DND-41 (cell line): ENCODE measurements around the gene GPR160.

Experiments used
- ATAC-seq: fragments of 200-7000 bp; cut with Tn5 transposase; 3 replicates; pipeline ENCODE4 v1.9.1; 2021; ENCODE audit warnings: low read depth; ENCODE audit not compliant: insufficient read depth
- DNase-seq: peaks from one replicate; pipeline ENCODE4 v3.0.0-alpha.2; 2020
- H2AFZ ChIP-seq: 2 replicates; pipeline ENCODE4 v1.6.0; 2012; ENCODE audit warnings: low read depth, low read length
- H3K27ac ChIP-seq: 2 replicates; pipeline ENCODE4 v1.5.1; 2012; ENCODE audit warnings: low read length, inconsistent platforms
- H3K27me3 ChIP-seq: fragments of 200-600 bp; sonication (generic); 2 replicates; pipeline ENCODE4 v1.6.0; 2012; ENCODE audit warnings: low read length, mild to moderate bottlenecking, inconsistent platforms; ENCODE audit not compliant: insufficient read depth, poor library complexity
- H3K36me3 ChIP-seq: 2 replicates; pipeline ENCODE4 v1.5.1; 2012; ENCODE audit warnings: low read length, inconsistent platforms; ENCODE audit not compliant: insufficient read depth
- H3K4me1 ChIP-seq: 2 replicates; pipeline ENCODE4 v1.5.1; 2012; ENCODE audit warnings: mild to moderate bottlenecking, low read length; ENCODE audit not compliant: insufficient read depth
- H3K4me2 ChIP-seq: 2 replicates; pipeline ENCODE4 v1.6.0; 2012; ENCODE audit warnings: mild to moderate bottlenecking, moderate library complexity, low read length, inconsistent platforms; ENCODE audit not compliant: insufficient read depth
- H3K4me3 ChIP-seq, 2 experiments: fragments of 200-600 bp in 1 of 2; shearing (Covaris generic) in 1 of 2; 2 replicates each; pipeline ENCODE4 v1.5.1; 2012 to 2016; ENCODE audit warnings: inconsistent platforms in 2 of 2, low read length in 2 of 2, mild to moderate bottlenecking in 2 of 2, low read depth in 1 of 2, moderate library complexity in 1 of 2
- H3K79me2 ChIP-seq: 2 replicates; pipeline ENCODE4 v1.6.0; 2012; ENCODE audit warnings: low read length, inconsistent platforms; ENCODE audit not compliant: insufficient read depth
- H3K9ac ChIP-seq: 2 replicates; pipeline ENCODE4 v1.6.0; 2012; ENCODE audit warnings: low read depth, mild to moderate bottlenecking, inconsistent platforms, low read length, moderate library complexity
- H3K9me3 ChIP-seq: 2 replicates; pipeline ENCODE4 v1.5.1; 2012; ENCODE audit warnings: low read length, moderate library complexity, mild to moderate bottlenecking, inconsistent platforms; ENCODE audit not compliant: insufficient read depth, severe bottlenecking
- H4K20me1 ChIP-seq: 2 replicates; pipeline ENCODE4 v1.6.0; 2012; ENCODE audit warnings: low read length; ENCODE audit not compliant: insufficient read depth
- EZH2 ChIP-seq: IDR thresholded peaks from 3 replicates; pipeline ENCODE4 v1.6.1; 2012; ENCODE audit warnings: borderline replicate concordance, low read depth, mild to moderate bottlenecking, moderate library complexity, low read length, inconsistent platforms; ENCODE audit not compliant: severe bottlenecking
- TF ChIP-seq, protein P1 (sequence below): IDR thresholded peaks from 2 replicates; pipeline ENCODE4 v1.5.1; 2012; ENCODE audit warnings: borderline replicate concordance, low read length, moderate library complexity, mild to moderate bottlenecking; ENCODE audit not compliant: poor library complexity, severe bottlenecking; ENCODE audit errors: extremely low read depth

The GPR160 gene

DNA sequence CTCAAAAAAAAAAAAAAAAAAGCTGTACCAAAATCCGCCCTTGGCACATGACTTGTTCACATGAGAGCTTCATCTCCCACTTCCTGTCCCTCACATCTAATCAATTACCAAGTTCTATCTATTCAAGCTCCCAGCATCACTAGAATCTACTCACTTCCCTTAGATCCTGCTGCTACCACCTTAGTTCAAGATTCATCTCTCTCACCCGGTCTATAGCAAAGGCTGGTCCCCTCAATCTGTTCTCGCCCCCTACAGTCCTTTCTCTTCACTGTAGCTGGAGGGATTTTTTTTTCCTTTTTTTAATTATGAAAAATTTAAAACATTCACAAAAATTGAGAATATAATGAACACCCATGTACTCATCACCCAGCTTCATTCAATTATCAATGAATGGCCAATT is 16.7 kb upstream of the GPR160 start:
- no peak overlapping the region for H3K4me2 ChIP-seq
- no peak for TF ChIP-seq EZH2
- TF ChIP-seq, protein P1, sequence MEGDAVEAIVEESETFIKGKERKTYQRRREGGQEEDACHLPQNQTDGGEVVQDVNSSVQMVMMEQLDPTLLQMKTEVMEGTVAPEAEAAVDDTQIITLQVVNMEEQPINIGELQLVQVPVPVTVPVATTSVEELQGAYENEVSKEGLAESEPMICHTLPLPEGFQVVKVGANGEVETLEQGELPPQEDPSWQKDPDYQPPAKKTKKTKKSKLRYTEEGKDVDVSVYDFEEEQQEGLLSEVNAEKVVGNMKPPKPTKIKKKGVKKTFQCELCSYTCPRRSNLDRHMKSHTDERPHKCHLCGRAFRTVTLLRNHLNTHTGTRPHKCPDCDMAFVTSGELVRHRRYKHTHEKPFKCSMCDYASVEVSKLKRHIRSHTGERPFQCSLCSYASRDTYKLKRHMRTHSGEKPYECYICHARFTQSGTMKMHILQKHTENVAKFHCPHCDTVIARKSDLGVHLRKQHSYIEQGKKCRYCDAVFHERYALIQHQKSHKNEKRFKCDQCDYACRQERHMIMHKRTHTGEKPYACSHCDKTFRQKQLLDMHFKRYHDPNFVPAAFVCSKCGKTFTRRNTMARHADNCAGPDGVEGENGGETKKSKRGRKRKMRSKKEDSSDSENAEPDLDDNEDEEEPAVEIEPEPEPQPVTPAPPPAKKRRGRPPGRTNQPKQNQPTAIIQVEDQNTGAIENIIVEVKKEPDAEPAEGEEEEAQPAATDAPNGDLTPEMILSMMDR, result peak; percentile 32

DNA sequence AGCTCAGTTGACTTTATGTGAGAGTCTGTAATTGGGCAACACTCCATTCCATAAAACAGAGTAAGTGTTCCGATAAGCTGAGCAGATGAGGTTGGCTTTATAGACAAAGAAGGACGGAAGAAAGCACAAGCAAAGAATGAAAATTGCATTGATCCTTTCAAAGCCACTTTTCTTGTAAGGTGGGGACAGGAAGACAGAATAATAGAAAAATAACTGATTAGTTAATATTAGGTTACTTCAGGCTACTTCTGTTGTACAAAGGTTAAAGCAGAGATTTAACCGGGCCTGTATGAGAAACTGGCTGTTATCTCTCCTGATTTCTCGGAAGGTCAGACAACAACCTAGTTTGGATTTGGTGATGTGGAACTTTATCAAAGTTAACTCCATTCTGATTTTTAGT is 15.5 kb upstream of the GPR160 start:
- no peak overlapping the region for H3K4me2 ChIP-seq
- no peaks in the 10 kb centered on the region for H4K20me1 ChIP-seq
- no peak overlapping the region for H2AFZ ChIP-seq
- H3K4me1 ChIP-seq, result peaks cover 3% of the 10 kb centered on the region
- H3K9me3 ChIP-seq, result no peaks in the 10 kb centered on the region
- no peaks in the 10 kb centered on the region for H3K79me2 ChIP-seq
- H3K27me3 ChIP-seq, result no peaks in the 10 kb centered on the region
- no peak overlapping the region for H3K27ac ChIP-seq
- no peak for ATAC-seq
- no peak for DNase-seq
- no peak overlapping the region for H3K9ac ChIP-seq
- TF ChIP-seq, protein P1, result no peak
- no peak for TF ChIP-seq EZH2
- no peaks in the 10 kb centered on the region for H3K36me3 ChIP-seq
- no peak overlapping the region for H3K4me3 ChIP-seq

More for the DNA sequence above, 16.7 kb upstream of the GPR160 start:
- no peaks in the 10 kb centered on the region for H4K20me1 ChIP-seq
- no peaks in the 10 kb centered on the region for H3K36me3 ChIP-seq
- H3K9me3 ChIP-seq, result no peaks in the 10 kb centered on the region
- no peaks in the 10 kb centered on the region for H3K79me2 ChIP-seq
- DNase-seq (no peak), ATAC-seq (peak; percentile 47; the same call in 1 of the 3 replicates)
- no peak overlapping the region for H3K4me3 ChIP-seq
- H3K27me3 ChIP-seq, result no peaks in the 10 kb centered on the region
- no peak overlapping the region for H2AFZ ChIP-seq
- H3K9ac ChIP-seq, result no peak overlapping the region
- H3K4me1 ChIP-seq, result no peaks in the 10 kb centered on the region
- no peak overlapping the region for H3K27ac ChIP-seq

DNA sequence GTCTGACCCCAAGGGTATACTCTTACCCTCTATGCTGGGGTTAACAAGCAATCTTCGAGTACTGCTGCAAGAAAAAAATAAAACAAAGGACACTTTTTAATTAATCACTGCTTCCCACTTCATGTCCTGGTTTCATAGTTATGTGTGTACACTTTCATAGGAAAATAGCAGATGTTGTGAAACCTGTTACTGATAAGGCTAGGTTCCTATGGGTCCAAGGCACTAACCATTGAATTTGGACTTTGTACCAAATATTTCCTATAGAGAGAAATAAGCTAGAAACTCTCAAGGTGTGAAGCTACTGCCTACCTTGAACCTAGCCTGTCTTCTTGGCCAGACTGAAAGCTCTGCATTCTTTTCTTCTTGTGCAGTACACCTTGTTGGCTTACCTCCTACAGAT is 14.6 kb upstream of the GPR160 start:
- Histone ChIP-seq H3K4me1 (peaks cover 10% of the 10 kb centered on the region), H3K4me3 (no peak overlapping the region)

More for the DNA sequence above, 14.6 kb upstream of the GPR160 start:
- no peaks in the 10 kb centered on the region for H3K36me3 ChIP-seq
- no peaks in the 10 kb centered on the region for H3K79me2 ChIP-seq
- no peaks in the 10 kb centered on the region for H3K27me3 ChIP-seq
- no peak overlapping the region for H3K4me2 ChIP-seq
- H2AFZ ChIP-seq, result no peak overlapping the region
- no peaks in the 10 kb centered on the region for H4K20me1 ChIP-seq
- ATAC-seq, result no peak
- H3K9me3 ChIP-seq, result no peaks in the 10 kb centered on the region
- H3K27ac ChIP-seq, result no peak overlapping the region
- TF ChIP-seq, protein P1, result no peak
- TF ChIP-seq EZH2, result no peak
- no peak overlapping the region for H3K9ac ChIP-seq
- no peak for DNase-seq
